LHCN-M2 (cell line): ENCODE measurements around the gene MICU2. TPM values are rescaled to one million over a fixed set of nuclear protein-coding genes. Genes with fewer than 3 reads are reported as not detected.

Experiments used
- DNase-seq: peaks from one replicate; pipeline ENCODE4 v3.0.0-alpha.2; 2012; ENCODE audit warnings: low read depth
- polyA plus RNA-seq: library from polyadenylated mRNA; unstranded; fragments of >200 nt; gene quantifications from one replicate; pipeline ENCODE4 v1.2.1, GENCODE V29; 2012; ENCODE audit warnings: missing spikeins
- total RNA-seq: library from RNA; depleted of rRNA; stranded (reverse); fragments of >200 nt; gene quantifications from 2 replicates; pipeline ENCODE4 v1.2.3, GENCODE V29; 2014; rRNA removed

The MICU2 gene
- total RNA-seq, result 87.2 and 138 TPM in 2 replicates
- 24.0 TPM for polyA plus RNA-seq

GRCh38 chr13:21603531-21604448, at the start of gene MICU2:
MICU2 (minus strand) TSS chr13:21604170; CDS start chr13:21604148, 22 bp downstream.
- peak; percentile 92 for DNase-seq

GRCh38 chr13:21641629-21642028, 37.7 kb upstream of the MICU2 start:
- no peak for DNase-seq

- DNase-seq, result no peak
Observed at GRCh38 chr13:21639561-21639960, 35.6 kb upstream of the MICU2 start.

GRCh38 chr13:21638319-21639282, 34.6 kb upstream of the MICU2 start:
- DNase-seq, result peak; percentile 32

- peak; percentile 45 for DNase-seq
Observed at GRCh38 chr13:21637296-21637695, 33.3 kb upstream of the MICU2 start.

GRCh38 chr13:21636656-21637055, 32.7 kb upstream of the MICU2 start:
- no peak for DNase-seq

GRCh38 chr13:21632196-21632595, 28.2 kb upstream of the MICU2 start:
- no peak for DNase-seq

- peak; percentile 44 for DNase-seq
Observed at GRCh38 chr13:21625366-21625765, 21.4 kb upstream of the MICU2 start.

- DNase-seq, result no peak
Observed at GRCh38 chr13:21620861-21621260, 16.9 kb upstream of the MICU2 start.

- DNase-seq, result peak; percentile 22
Observed at GRCh38 chr13:21619633-21620220, 15.8 kb upstream of the MICU2 start.

- DNase-seq, result no peak
Observed at GRCh38 chr13:21616880-21617279, 12.9 kb upstream of the MICU2 start.

GRCh38 chr13:21616205-21616866, 12.4 kb upstream of the MICU2 start:
- no peak for DNase-seq

- no peak for DNase-seq
Observed at GRCh38 chr13:21615427-21615826, 11.5 kb upstream of the MICU2 start.

GRCh38 chr13:21613791-21614190, 9.8 kb upstream of the MICU2 start:
- DNase-seq, result no peak

- DNase-seq, result no peak
Observed at GRCh38 chr13:21611385-21611784, 7.4 kb upstream of the MICU2 start.

GRCh38 chr13:21610687-21611086, 6.7 kb upstream of the MICU2 start:
- DNase-seq, result no peak

GRCh38 chr13:21608961-21609360, 5.0 kb upstream of the MICU2 start:
- peak; percentile 51 for DNase-seq

- DNase-seq, result no peak
Observed at GRCh38 chr13:21606796-21607195, 2.8 kb upstream of the MICU2 start.

- DNase-seq, result no peak
Observed at GRCh38 chr13:21606251-21606650, 2.3 kb upstream of the MICU2 start.

GRCh38 chr13:21596722-21597121, 7.2 kb downstream of the MICU2 start:
- DNase-seq, result no peak

- no peak for DNase-seq
Observed at GRCh38 chr13:21595546-21595822, 8.5 kb downstream of the MICU2 start.
